ENCODE measurements around the gene ZNF334.

The ZNF334 gene

GRCh38 chr20:46456255-46457028 lies 56.9 kb downstream of the ZNF334 start:
- POLR2A ChIA-PET: no interaction called here
- CTCF ChIA-PET: no interaction called here
- WGBS (ENCODE audit: insufficient coverage): 100% methylated on average over 3 of the region's 5 CpGs
- Histone ChIP-seq H3K27ac (ENCODE audit: insufficient read depth in 1 of 2, low read depth in 1 of 2, low read length in 2 of 2, poor library complexity in 1 of 2, severe bottlenecking in 2 of 2) (no peak overlapping the region), H3K36me3 (ENCODE audit: control insufficient read depth in 4 of 4, insufficient read depth in 4 of 4, low read length in 3 of 4) (peaks cover 0 to 2% (median 0%) of the 10 kb centered on the region in 4 experiments), H3K4me3 (ENCODE audit: control insufficient read depth in 1 of 7, extremely low read depth in 1 of 7, insufficient read depth in 4 of 7, low read depth in 2 of 7, low read length in 6 of 7) (no peak overlapping the region), H3K4me1 (ENCODE audit: control extremely low read depth in 1 of 4, control insufficient read depth in 4 of 4, insufficient read depth in 4 of 4, low read length in 3 of 4) (peaks cover 0 to 12% (median 3%) of the 10 kb centered on the region in 4 experiments), H3K9me3 (ENCODE audit: control extremely low read depth in 1 of 5, control insufficient read depth in 4 of 5, insufficient read depth in 2 of 5, low read depth in 1 of 5, low read length in 4 of 5) (peaks cover 0 to 35% (median 9%) of the 10 kb centered on the region in 5 experiments), H3K27me3 (replicated peaks in 2 of 5; ENCODE audit: control insufficient read depth in 4 of 5, insufficient read depth in 5 of 5, low read length in 4 of 5) (peaks cover 0 to 7% (median 0%) of the 10 kb centered on the region in 5 experiments)
- DNase-seq: no peak

- WGBS (ENCODE audit: insufficient coverage): no CpG with 5 or more reads among the region's 2 CpGs
- CTCF ChIA-PET: no interaction called here
- H3K9me3 ChIP-seq (ENCODE audit: control extremely low read depth in 1 of 5, control insufficient read depth in 4 of 5, insufficient read depth in 2 of 5, low read depth in 1 of 5, low read length in 4 of 5): peaks cover 0 to 35% (median 9%) of the 10 kb centered on the region in 5 experiments
- H3K36me3 ChIP-seq (ENCODE audit: control insufficient read depth in 4 of 4, insufficient read depth in 4 of 4, low read length in 3 of 4): peaks cover 0 to 2% (median 0%) of the 10 kb centered on the region in 4 experiments
- no peak overlapping the region for H3K27ac ChIP-seq (ENCODE audit: insufficient read depth in 1 of 2, low read depth in 1 of 2, low read length in 2 of 2, poor library complexity in 1 of 2, severe bottlenecking in 2 of 2)
- peaks cover 0 to 17% (median 9%) of the 10 kb centered on the region in 4 experiments for H3K4me1 ChIP-seq (ENCODE audit: control extremely low read depth in 1 of 4, control insufficient read depth in 4 of 4, insufficient read depth in 4 of 4, low read length in 3 of 4)
- H3K27me3 ChIP-seq (replicated peaks in 2 of 5; ENCODE audit: control insufficient read depth in 4 of 5, insufficient read depth in 5 of 5, low read length in 4 of 5): peaks cover 0 to 7% (median 0%) of the 10 kb centered on the region in 5 experiments
- POLR2A ChIA-PET: no interaction called here
- H3K4me3 ChIP-seq (ENCODE audit: control insufficient read depth in 1 of 7, extremely low read depth in 1 of 7, insufficient read depth in 4 of 7, low read depth in 2 of 7, low read length in 6 of 7): no peak overlapping the region
- no peak for DNase-seq
Measured at GRCh38 chr20:46455729-46456128, 57.6 kb downstream of the ZNF334 start.

All from common myeloid progenitor, CD34-positive (primary cell).